Breast epithelium (tissue), 3 donors: Measurements from ENCODE around the gene SYT14.

Experiments used
- CTCF ChIP-seq, 3 donors: fragments of 450-650 bp; IDR thresholded peaks; one replicate each; pipeline ENCODE4 v1.5.1; 2016 to 2017; ENCODE audit warnings: antibody characterized with exemption in 3 of 3, mild to moderate bottlenecking in 3 of 3, moderate library complexity in 3 of 3
- POLR2AphosphoS5 ChIP-seq, 3 donors: sonication (generic); formaldehyde crosslinking; IDR thresholded peaks; one replicate each; pipeline ENCODE4 v1.6.1; 2017; ENCODE audit warnings: antibody characterized with exemption in 3 of 3

- no peak for TF ChIP-seq CTCF (IDR thresholded peaks at IDR 0.05)
- no peak for TF ChIP-seq POLR2AphosphoS5 (IDR thresholded peaks at IDR 0.05)
Observed at GRCh38 chr1:210003501-210003900, 65.5 kb downstream of the SYT14 start.
